NOMO-1 (cell line): ENCODE data around the gene RPL10A.
A peak's percentile ranks its signal among the peaks of the same experiment; 100 is the strongest.

Experiments used
- DNase-seq, 2 experiments: peaks; one replicate each; lab custom pipeline; 2025; ENCODE audit not compliant: unreplicated experiment in 2 of 2; lab: John Stamatoyannopoulos, UW

RPL10A gene

DNA sequence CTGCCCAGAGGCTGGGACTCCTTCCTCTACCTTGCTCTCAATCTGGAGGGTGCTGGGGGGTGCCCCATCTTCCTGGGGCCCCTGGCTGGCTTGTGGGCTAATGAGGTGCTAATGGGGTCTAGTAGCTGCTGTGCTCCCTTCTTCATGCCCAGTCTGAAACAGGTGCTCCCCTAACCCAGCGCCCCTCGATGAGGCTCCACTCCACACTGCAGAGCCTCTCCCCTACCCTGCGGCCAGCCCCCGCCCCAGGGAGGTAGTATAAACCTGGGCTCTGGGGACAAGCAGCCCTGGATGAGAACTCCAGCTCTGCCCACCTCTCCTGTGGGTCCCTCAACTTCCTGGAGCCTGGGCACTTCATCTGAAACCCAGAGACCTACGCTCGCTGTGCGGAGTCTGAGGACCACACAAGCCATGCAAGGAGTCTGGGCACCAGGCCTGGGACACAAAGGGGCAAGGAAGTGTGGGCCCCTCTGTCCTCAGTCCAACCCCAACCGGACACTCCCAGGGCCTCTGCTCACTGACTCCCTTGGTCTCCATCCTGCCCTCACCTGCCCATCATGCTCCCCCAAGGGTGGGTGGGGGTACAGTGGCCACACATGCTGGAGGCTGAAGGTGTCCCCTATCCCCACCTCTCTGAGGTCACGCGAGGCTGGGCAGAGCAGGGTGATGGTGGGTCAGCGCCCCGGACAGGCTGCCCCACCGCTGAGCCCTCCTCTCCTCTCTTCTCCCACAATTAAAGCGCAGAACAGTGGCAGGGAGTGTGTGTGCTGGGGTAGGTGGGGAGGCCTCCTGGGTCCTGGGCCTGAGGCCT is 6.1 kb downstream of the RPL10A start:
- DNase-seq: no peak

DNA sequence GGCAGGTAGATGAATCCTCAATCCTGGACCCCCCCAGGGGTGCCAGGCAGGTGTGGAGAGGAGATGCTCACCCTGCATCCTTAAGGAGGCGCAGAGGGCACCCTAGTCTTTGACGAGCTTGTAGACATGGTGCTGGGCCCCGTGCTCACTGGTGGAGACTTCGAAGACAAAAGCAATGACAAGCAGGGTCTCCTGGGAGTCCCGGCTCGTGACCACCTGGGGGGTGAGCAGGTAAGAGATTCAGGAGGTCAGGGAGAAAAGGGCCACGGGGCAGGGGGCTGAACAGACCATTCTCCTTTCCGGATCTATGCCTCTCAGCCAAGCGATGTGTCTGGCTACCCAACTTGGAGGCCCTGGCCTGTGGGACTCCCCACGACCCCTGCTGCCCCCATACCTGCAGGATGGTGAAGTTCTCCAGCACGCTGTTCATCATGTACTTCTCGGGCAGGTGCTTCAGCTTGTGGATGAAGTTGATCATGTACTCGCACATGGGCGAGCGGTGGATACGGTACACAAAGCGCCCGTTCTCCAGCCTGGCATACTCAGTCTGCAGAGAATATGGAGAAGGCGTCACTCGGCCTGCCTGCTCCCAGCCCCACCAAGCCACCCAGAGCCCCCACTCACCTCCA is 6.9 kb downstream of the RPL10A start:
- DNase-seq: no peak

DNA sequence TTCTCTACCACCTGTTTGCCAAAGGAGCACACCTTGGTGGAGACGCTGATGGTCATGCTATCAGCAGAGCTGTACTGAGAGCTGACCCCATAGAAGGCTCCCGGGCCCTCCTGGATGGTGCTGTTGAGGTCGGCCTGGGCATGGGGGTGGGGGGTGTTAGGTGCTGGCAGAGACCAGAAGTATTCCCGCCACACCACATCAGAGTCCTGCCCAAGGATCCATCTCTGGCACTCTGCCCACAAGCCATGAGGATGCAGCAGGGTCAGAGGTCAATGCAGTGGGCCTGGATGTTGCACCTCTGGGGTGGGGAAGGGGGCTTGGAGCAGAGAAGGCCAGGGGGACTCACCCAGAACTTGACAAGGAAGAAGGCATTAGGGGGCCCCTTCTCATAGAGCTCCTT is 7.4 kb downstream of the RPL10A start:
- no peak for DNase-seq

DNA sequence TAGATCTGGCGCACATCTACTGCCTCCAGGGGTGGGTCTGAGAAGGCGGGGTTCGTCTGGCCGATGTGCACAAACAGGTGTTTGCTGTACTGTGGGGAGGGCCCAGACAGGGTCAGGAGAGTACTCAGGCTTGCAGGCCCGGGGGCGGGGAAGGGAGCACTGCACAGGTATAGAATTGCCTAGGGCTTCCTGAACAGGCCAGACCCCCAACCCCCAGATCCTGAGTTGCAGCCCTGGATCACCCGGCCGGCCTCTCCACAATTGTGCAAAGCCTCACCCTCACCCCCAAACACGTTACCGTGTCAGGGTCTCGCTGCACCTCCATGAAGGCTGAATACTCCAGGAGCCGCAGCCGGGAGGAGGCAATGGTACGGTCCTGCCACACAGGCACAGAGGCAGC is 7.8 kb downstream of the RPL10A start:
- no peak for DNase-seq

DNA sequence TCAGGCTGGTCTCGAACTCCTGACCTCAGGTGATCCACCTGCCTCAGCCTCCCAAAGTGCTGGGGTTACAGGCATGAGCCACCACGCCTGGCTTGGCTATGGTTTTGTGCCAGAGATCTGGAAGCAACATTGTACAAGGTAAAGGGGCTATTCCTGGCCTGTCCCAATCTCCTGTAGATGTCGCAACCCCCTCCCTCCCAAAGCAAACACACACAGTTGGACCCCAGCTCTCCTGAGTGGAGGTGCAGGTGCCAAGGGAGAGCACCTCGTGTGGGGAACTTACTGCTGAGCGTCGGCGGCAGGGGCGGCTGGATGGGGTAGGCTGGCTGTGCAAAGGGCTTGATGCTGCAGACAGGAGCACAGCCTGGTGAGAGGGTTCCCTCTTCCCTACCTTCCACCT is 8.8 kb downstream of the RPL10A start:
- no peak for DNase-seq

DNA sequence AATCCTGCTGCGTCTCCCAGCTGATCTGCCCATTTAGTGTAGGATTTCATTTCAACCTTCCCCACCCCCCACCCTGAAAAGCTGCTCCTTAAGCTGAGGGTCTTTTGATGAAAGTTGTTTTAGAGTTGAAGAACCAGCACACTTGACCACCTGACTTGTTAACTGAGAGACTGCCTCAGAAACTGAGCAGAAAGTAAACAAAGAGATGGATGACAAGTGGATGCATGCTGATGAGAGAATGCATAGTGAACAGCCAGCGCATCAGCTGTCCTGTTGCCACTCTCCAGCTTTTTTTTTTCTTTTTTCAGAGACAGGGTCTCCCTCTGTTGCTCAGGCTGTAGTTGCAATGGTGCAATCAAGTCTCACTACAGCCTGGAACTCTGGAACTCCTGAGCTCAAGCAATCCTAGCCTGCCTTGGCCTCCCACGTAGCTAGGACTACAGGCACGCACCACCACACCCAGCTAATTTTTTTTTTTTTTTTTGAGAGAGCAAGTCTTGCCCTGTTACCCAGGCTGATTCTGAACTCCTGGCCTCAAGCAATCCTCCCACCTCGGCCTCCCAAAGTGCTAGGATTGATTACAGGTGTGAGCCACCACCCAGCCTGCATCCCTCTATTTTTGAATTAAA is 9.5 kb downstream of the RPL10A start:
- no peak for DNase-seq

DNA sequence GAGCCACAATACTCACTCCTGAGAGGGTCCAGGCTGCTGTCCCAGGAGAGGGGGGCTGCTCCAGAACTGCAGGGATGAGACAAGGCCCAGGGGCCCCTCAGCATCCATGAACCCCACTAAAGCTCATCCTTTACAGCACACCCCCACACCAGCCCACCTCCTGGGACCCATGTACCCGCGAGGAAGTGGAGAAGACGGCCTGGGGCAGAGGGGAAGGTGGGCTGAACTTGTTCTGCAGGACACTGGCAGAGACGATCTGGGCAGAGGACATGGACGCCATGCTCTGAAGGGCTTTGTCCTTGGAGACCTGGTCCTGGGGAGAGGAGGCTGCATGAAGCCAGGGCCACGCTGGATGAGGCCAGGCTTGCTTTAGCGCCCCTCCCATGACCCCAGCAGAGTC is 10.1 kb downstream of the RPL10A start:
- DNase-seq: no peak

DNA sequence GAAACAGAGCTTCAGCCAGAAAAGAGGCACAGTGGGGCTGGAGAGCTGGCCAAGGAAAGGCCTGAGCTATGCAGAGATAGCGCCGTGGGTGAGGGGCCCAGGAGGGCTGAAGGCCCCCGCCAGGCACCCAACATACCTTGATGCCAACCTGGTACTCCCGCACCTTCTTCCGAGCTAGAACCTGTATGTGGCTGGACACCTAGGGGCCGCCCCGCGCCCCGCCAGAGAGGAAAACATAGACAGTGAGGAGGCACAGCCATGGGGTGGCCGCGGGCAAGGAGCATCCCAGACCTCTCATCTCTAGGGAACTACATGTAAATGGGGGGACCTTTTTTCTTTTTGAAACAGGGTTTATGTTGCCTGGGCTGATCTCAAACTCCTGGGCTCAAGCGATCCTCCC is 12.0 kb downstream of the RPL10A start:
- no peak for DNase-seq

DNA sequence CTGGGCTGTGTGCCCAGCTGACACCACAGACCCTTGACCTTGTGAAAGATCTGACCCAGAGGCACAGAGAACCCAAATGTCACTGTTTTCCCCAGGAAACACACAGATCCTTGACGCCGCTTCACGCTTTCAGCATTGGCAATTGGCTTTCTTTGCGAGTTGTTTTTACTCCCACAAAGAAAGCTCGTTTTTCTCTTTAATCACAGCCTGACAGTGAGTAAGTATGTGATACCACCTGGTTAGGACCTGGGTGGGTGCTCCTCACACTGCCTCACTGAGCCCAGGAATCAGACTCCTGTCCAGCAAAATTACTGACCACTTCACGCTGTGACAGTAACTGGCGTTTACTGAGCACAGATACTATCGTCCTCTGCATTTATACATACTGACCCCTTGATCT is 13.0 kb downstream of the RPL10A start:
- DNase-seq: no peak

DNA sequence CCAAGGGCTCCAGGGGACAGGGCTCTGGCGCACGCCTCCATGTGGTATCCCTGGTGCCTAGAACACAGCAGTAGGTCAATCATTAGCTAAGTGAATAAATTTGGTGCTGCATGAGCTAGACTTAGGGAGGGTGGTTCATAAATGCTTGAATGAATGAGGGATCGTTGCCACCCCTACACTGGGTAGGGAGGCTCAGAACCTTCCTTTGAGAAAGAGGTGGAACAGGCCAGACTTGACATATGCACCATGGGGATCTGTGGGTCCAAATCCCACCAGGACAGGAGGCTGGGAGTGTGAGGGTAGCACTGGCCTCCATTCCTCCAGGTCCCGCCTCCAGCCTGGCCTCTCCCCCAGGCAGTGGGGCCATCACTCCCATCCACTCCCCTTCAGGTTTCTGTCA is 14.9 kb downstream of the RPL10A start:
- no peak for DNase-seq

DNA sequence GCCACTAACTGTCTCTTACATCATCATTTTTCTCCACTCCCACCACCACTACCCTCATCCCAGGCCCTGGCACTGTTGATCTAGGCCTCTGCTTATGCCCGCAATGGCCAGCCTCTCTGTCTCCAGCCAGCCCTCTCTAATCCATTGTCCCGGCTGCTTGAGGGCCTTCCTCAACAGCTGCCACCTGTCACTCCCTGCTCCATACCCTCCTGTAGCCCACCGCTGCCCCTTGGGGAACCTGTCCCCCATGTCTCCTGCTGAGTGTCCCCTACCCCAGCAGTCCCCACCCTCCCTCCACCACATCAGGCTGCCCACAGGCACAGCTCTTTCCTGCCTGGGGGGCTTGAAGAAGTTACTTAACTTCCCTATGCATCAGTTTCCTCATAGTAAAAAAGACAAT is 15.3 kb downstream of the RPL10A start:
- no peak for DNase-seq

DNA sequence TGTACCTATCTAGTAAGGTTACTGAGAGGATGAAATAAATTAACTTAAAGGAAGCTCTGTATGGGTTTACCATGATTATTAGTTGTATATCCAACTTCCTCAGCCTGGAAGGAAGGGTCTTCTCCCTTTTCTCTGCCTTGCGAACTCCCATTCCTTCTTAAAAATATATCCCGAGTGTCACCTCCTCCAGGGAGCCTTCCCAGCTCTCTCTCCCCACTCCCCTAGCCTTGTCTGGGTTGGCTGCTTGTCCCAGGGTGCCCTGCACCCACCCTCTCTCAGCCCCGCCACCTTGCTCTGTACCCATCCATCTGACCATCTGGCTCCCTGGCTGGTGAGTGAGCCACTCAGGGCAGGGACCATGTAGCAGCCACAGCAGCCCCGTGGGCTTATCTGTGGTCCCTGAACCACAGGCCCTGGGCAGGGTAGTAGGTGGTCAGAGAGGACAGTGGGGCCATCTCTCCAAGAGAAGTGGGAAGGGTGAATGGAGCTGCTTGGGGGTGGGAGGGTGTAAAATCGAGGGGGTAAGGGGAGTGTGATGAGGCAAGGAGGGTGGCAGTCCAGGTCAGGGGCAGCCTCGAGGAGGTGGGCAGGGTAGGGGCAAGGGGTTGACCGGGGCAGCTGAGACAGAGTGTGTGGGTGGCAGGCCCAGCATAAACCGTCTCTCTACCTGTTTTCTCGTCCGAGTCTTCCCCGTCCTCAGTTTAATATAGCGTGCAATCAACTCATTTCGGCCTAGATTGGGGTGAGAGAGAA is 15.9 kb downstream of the RPL10A start:
- DNase-seq: peak in 1 of 2 experiments; percentile 14

DNA sequence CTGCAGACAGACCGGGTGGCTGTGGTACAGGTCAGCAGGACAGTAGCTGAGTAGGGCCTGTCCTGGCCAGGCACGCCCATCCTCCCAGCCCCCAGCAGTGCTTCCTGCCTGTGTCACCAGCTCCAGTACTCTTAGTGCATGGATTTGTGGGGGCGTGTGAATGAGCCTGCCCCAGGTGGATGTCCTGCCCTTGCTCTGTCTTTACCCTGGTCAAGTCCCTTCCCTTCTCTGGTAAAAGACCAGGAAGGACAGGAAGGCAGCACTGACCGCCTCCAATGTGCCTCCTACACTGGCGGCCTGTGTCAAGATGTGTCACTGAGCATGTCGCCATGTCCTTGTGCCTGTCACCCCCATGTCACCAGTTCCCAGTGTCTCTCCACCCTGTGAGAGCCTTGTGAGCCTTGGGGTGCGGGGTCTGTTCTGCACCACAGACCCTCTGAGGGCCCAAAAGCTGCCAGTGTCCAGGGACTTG is 16.8 kb downstream of the RPL10A start:
- DNase-seq: no peak

DNA sequence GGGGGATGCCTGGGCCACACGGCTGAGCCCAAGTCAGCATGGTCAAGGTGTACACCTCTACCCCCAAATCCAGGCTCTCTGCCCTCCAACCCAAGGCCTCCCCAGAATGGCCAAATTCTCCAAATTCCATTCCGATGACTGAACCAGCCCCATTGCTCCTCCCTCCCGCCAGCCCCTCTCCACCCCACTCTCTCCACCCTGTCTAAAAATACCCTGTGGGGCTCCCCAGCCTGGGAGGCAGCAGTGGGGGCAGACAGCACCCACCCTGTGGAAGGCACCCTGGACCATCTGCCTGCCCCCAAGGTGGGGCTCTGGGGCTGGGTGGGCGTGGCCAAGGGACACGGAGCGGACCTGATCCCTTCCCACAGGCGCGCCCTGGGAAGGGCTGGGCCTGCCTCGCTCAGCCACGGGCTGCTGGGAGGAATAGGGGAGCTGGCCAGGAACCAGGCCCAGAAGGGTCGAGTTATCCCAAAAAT is 17.2 kb downstream of the RPL10A start:
- DNase-seq: no peak

DNA sequence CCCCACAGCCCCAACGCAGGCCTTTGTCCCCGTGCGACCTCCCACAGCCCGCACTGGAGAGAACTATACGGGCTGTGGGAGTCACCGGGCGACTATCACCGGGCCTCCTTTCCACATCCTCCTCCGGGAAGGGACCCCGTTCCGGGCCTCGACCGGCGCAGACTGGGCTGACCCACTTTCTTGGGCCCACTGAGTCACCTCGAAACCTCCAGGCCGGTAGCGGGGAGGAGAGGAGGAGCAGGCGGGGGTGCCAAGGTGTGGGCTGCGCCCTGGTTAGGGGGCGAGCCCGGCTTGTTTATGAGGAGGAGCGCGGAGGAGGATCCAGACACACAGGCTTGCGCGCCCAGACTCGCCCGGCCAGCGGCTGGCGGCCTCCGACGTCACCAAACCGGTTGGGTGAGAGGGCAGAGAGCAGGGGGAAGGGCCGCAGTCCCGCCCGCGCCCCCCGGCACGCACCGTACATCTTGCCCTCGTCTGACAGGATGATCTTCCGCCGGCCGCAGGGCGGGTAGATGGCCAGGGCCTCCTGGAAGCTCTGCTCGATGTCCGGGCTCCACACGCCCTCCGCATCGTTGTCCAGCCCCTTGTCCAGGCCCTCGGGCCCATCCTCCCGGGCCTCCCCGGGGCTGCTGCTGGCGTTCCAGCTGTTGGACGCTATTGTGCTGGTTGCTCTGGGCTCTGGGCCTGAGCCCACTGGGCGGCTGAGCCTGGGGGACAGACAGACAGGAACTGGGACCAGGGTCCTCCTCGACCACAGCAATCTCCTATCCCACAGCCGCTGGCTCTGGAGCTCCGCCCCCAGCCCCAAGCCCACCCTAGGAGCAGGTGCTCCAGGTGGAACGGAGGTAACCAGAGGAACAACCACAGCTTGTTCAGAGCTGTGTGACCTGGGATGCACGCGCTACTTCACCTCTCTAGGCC is 18.1 kb downstream of the RPL10A start:
- DNase-seq: no peak

DNA sequence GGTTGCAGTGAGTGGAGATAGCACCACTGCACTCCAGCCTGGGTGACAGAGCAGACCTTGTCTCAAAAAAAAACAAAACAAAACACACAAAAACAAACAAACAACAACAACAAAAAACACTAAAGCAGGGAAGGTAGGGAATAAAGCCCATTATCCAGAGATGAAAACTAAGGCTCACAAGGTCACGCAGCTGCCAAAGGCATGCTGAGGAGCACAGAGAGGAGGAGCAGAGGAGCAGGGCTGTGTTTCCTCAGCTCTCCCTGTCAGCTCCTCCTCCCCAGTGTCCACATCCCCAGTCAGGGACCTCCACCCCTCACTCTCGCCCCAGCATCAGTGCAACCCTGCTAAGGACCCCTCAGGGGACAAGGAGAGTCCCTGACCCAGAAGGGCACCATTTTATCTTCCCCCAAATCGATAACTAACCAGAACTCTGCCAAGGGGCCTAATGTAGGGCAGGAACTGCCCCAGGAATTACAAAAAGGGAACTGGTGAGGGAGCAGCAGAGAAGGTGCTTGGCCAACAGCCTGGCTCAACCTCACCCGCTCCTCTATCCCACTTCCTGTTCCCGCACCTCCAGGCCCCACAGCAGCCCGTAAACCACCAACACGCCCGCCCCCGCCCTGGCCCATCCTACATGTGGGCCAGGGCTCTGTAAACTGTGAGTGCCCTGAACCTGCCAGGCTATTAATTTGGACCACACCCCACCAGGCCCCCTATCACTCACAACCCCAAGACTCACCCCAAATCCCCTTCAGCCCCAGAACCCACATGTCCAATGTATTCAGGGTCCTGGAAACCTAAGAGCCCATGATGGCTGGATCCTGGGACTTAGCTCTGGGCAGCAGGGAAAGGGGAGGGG is 19.7 kb downstream of the RPL10A start:
- DNase-seq: peak; percentile 61 to 81

DNA sequence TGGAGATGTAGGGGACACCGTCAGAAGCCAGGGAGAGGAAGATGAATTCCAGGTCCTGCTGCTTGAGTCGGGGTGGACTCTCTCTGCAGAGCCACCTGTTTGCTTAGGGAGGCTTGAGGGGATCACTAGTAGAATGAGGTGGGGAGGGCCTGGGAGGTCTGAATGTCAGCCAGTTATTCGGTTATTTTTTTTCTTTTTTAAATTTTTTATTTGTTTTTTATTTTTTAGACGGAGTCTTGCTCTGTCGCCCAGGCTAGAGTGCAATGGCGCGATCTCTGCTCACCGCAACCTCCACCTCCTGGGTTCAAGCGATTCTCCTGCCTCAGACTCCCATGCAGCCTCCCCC is 20.3 kb downstream of the RPL10A start:
- DNase-seq: no peak

DNA sequence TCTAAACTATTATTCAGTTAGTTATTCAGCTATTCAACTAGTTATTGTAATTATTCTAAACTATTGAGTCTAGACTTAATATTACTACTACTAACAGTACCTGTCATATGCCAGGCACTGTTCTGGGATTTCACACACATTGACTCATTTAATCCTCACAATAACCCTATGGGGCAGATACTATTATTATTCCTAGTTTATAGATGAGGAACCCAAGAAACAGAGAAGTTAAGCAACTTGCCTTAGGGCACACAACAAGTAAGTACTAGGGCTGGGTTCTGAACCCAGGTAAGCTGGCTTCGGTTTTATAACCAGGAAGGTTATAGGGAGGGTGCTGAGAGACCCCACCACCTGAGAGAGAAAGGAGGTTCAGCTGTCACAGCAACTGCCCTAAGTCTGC is 20.9 kb downstream of the RPL10A start:
- no peak for DNase-seq
